NCI-H2227 (cell line): ENCODE data around the gene VKORC1L1.
"Not testable (repeated sequence)": the region's sequence is repeated elsewhere in the genome, so short reads cannot be mapped to it uniquely, and the experiment has no call there.

Experiments used
- DNase-seq: peaks from one replicate; lab custom pipeline; 2025; ENCODE audit not compliant: unreplicated experiment; lab: John Stamatoyannopoulos, UW

The VKORC1L1 gene

DNA sequence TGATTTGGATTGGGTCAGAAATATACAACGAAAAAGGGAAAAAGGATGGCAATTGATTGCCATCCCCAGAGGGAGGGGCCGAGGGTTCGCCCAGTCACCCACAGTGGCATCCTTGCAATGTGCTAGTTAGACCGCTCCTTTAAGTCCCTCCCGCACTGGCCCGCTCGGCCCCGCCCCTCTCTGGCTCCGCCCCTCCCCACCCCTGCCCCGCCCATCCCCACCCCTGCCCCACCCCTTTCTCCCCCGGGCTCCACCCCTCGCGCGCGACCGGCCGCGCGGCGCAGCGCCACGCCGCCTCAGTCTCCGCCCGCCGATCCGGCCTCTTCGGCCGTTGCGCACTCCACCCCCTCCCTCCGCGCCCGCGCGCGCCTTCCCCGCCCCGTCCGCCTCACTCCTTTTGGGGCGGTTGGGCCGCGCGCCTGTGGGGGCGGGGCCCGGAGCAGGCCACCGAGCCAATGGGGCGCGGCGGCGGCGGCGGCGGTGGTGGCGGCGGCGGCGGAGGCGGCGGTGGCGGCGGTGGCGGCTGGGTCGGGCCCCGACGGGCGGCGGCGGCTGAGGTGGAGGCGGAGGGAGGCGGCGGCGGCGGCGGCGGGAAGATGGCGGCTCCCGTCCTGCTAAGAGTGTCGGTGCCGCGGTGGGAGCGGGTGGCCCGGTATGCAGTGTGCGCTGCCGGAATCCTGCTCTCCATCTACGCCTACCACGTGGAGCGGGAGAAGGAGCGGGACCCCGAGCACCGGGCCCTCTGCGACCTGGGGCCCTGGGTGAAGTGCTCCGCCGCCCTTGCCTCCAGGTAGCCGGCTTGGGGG is at the start of gene VKORC1L1:
Gene VKORC1L1, plus strand, starts transcription at position 299 of the 806 bp plus-strand sequence. Its CDS starts 298 bp downstream, at position 597.
- peak; percentile 97 for DNase-seq

DNA sequence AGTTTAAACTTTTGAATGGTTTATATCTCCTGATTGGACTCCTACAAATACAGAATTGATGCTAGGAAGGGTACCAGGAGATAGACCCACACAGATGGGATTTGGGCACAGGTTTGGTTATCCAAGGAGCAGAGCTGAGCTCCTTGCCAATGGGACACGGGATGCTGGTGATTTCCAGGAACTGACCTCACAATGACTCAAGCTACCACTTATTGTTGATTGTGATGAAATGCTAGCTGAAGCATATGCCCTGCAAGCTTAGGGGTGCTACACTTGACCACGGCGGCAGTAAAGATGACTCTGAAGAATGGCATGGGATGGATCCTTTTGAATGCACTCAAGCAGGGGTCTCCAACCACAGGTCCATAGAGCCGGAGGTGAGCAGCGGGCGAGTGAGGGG is 45.5 kb upstream of the VKORC1L1 start:
- DNase-seq: no peak

DNA sequence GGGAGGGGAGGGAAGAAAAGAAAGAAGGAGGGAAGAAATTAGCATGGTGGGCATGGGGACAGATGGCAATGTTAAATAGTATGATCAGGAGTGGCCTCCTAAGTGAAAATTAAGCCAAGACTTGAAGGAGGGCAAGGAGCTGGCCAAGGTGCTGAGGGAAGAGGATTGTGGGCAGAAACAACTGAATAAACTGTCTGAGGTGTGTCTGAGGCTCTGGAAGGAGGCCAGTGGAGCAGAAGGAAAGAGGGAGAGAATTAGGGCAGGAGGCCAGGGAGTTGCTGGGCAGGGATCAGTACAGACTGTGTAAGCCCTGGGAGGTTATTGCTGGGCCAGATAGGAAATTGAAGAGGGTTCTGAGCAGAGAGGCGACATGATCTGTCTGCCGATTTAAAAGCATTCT is 40.6 kb upstream of the VKORC1L1 start:
- no peak for DNase-seq

DNA sequence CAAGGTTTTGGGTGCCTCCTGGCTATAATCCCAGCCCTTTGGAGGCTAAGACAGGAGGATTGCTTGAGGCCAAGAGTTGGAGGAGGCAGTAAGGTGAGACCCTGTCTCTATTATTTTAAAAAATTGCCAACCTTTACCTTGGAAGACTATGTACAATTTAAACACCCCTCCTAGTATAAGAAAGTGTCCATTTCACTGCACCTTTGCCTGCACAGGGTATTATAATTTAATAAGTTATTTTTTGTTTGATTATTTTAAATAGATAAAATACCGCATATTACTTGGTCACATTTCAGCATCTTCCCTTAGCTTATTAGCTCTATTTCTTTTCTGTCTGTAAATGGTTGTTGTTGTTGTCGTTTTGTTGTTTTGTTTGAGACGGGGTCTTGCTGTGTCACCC is 36.2 kb upstream of the VKORC1L1 start:
- DNase-seq: not testable (repeated sequence)

DNA sequence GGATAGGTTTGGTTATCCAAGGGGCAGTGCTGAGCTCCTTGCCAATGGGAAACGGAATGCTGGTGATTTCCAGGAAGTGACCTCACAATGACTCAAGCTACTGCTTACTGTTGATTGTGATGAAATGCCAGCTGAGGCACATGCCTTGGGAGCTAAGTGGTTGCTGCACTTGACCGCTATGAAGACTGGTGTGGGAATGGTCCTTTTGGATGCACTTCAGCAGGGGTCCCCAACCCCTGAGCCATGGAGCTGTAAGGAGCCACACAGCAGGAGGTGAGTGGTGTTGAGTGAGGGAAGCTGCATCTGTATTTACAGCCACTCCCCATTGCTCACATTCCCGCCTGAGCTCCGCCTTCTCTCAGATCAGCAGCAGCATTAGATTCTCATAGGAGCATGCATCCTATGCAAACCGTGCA is 35.3 kb upstream of the VKORC1L1 start:
- DNase-seq: not testable (repeated sequence)

DNA sequence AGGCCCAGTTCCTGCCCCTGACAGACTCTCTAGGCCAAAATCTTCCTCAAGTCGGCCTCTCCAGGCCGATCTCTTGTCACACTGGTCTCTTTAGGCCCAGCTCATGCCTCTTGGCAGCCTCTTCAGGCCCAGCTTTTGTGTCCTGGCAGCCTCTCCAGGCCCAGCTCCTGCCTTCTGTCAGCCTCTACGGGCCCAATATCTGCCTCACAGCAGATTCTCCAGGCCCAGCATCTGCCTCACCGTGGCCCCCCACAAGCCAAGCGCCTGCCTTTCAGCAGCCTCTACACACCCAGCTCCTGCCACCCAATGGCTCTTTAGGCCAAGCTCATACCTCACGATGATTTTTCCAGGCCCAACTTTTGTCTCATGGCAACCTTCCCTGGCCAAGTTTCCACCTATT is 33.0 kb upstream of the VKORC1L1 start:
- no peak for DNase-seq

DNA sequence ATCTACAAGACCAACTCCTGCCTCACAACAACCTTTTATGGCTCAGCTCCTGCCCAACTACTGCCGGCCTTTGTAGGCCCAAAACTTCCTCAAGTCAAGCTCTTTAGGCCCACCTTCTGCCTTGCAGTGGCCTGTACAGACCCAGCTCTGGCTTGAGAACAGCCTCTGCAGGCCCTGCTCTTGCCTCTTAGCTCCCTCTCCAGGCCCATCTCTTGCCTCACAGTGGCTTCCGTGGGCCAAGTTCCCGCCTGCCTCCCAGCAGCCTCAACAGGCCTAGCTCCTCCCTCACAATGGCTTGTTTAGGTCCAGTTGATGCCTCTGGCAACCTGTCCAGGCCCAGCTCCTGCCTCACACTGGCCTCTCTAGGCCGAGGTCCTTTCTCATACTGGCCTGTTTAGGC is 32.4 kb upstream of the VKORC1L1 start:
- DNase-seq: no peak

DNA sequence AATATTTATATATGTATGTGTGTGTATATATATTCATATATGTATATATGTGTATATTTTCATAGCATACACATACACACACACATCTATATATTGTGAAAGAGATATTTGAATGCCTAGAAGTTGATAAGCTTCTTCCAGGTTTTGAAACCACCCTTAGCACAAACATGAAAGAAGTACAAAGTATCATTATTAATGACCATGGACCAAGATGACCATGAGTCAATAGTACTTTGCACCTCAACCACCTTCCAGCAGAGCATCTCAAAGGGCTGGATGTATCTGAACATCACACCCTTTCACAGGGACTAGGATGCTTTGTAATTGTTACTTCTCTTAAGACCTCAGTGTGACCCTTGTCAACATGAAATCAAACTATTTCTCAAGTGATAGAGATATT is 29.3 kb upstream of the VKORC1L1 start:
- DNase-seq: not testable (repeated sequence)

DNA sequence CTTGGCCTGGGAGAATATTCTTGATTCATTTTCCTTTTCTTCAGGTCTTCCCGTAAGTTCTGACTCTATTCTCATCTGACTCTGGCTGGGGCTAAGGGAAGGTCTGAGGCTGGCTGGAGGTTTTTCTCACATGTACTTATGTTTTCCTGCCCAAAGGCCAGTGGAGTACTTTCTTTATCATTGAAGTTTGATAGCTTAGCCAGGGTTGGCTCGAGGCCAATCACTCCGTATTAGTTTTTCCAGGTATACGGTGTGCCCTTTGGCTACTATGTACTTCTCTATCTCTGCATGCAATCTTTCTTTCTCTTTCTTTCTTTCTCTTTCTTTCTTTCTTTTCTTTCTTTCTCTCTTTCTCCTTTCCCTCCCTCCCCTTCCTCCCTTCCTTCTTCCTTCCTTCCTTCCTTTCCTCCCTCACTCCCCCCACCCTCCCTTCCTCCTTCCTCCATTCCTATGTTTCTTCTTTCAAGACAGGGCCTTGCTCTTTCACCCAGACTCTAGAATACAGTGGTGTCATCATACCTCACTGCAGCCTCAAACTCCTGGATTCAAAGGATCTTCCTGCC is 26.8 kb upstream of the VKORC1L1 start:
- no peak for DNase-seq

DNA sequence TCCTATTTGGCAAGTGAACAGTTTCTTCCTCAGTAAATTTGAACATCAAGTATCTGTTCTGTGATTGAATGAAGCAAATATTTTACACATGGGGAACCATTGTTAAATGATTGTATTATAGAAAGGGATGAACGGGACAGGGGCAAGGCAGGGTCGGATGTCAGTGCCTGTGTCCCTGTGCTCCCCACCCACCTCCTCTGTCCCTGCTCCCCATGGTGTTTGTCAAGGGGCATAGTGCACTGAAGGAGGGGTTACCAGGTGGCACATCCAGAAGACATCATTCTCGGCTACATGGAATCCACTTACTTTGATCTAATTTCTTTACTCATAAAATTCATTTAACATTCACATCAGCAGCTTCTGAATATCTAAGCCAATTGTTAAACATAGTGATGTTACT is 19.4 kb upstream of the VKORC1L1 start:
- not testable (repeated sequence) for DNase-seq

DNA sequence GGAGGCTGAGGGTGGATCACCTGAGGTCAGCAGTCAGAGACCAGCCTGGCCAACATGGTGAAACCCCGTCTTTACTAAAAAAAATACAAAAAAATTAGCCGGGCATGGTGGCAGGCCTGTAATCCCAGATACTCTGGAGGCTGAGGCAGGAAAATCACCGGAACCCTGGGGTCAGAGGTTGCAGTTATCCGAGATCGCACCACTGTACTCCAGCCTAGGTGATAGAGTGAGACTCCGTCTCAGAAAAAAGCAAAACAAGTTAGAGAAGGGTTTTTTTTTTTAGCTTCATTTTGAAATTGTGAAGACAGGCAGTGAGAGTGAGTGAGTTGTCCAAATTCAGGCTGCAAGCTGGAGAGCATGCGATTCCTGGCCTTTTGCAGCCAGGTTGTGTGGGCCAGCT is 19.0 kb upstream of the VKORC1L1 start:
- DNase-seq: not testable (repeated sequence)

DNA sequence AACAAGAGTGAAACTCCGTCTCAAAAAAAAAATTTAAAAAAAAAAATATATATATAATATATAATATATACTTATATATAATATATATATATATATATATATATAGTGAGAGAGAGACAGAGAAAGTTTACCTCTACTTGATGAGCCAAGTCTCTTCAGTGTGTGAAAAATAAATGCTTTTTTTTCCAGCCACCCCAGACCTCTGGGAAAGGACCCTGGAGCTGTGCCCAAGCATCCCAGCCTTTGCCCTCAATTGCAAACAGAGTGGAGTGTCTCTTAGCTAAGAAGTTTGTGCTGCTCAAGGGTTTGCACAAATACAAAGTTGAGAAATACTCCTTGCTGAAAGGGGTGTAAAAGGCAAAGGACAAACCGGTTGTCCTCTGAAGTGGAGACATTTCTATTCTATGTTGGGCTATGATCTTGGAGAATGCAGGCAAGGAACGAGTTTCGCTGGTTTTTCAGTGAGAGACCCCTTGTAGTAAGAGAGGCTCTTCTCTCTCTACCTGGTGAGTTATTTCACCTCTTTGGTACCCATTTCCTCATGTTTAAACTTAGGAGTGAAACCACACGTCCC is 15.5 kb upstream of the VKORC1L1 start:
- not testable (repeated sequence) for DNase-seq

DNA sequence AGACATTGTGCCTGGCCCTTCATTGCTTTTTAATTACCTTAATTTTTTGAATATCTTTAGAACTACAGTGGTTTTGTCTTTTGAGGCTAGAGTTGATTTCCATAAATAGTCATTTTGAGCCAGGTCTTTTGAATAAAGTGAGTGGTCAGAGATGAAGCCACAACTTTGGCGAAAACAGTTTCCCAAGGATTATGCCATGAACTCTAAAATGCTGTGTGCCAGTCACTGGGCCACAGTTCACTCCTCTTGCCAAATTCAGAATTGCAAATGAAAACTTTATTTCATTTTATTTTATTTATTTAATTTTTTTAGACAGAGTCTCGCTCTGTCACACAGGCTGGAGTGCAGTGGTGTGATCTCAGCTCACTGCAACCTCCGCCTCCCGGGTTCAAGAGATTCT is 14.2 kb upstream of the VKORC1L1 start:
- DNase-seq: not testable (repeated sequence)

DNA sequence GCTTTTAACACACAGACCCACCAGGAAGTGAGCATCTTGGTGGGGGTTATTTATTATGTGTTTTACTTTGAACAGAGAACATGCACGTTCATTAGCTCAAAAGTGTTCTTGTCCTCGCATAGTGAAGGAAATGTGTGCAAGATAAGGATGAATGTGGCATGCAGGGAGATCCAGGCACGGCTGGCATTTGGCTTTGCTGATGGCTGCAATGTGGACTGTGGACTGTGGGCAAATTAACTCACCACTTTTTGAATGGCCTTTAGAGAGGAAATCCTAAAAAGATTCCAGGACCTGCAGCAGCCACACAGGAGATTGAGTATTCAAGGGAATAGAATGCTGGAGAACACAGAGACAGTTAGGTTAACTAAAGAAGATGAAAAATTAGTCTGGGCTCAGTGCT is 6.6 kb upstream of the VKORC1L1 start:
- DNase-seq: not testable (repeated sequence)

DNA sequence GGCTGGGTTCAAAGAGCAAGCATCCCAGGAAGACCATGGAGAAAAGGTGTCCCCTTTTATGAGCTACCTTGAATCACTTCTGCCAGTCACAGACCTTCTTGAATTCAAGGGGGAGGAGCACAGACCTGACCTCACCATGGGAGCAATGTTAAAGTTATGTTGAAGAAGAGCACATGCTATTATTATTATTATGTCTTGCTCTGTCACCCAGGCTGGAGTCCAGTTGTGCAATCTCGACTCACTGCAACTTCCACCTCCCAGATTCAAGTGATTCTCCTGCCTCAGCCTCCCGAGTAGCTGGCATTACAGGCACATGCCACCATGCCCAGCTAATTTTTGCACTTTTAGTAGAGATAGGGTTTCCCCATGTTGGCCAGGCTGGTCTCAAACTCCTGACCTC is 5.2 kb upstream of the VKORC1L1 start:
- not testable (repeated sequence) for DNase-seq

DNA sequence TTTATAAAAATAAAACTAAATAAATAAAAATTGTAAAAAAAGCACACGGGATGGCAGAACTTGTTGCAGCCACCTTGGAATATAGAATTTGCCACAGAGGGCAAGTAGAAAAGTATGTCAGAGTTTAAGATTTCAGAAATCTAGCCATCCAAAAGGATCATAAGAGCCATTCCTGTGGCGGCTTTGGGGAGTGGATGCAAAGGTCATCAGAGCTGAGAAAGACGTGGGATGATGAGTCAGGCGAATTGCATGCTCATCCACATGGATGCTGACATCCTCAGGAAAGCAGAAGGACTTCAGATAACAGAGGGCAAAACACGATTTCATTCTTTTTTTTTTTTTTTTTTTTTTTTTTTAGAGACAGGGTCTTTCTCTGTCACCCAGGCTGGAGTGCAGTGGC is 3.6 kb upstream of the VKORC1L1 start:
- not testable (repeated sequence) for DNase-seq

DNA sequence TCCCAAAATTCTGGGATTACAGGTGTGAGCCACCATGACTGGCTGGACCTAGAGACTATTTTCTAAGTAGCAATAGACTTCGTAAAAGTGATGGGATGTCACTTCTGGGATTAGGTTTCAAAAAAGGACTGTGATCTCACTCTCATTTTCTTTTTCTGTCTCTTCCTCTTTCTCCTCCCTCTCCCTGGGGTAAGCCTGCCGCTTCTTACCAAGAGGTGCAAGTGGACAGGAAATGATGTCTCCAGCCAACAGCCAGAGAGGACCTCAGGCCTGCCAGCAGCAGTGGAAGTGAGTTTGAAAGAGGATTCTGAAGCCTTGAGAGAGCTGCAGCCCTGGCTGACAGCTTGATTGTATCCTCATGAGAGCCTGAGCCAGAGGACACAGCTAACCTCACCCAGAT is 1.4 kb upstream of the VKORC1L1 start:
- DNase-seq: not testable (repeated sequence)

DNA sequence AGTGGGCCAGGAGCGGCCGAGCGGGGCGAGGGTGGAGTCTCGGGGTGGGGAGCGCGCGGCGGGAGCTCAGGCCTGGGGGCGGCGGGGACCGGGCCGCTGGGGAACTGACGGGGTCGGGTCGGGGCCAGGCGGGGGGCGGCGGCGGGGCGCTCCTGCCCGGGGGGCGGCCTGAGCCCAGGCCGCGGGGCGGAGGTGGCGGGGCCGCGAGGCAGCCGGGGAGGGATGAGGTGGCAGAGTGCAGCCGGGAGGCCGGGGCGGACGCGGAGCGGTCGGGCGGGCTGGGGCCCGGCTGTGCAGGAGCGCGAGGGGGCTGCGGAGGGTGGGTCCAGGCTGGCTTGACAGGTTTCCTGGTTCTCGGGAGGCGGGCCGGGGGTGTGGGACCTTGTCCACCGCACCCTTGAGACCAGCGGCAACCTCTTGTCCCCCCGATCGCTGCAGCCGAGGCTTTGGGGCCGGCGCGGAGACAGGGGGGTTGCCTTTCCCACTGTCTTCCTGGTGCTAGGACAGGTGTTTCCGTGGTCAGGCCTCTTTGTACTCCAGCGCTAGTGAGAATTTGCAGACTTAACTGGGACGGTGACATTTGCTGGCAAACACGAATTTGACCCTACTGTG is 814 bp downstream of the VKORC1L1 start:
- peak; percentile 31 for DNase-seq

DNA sequence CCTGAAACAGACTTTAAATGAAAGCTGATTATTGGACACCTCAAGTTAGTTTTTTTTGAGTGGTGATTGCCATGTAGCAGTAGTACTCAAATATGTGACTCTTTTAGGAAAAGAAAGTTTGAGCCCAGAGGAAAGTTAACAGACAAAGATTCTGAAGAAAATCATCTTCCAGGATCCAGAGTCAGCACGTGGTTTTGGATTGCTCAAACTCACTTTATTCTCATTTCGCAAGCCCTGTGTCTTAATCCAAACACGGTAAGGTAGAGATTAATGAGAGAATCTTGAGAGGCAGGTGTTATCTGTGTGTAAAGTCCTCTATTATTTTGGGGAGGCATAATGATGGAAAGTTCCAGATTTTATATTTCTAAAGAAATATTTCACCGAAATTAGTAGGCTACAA is 2.8 kb downstream of the VKORC1L1 start:
- not testable (repeated sequence) for DNase-seq

DNA sequence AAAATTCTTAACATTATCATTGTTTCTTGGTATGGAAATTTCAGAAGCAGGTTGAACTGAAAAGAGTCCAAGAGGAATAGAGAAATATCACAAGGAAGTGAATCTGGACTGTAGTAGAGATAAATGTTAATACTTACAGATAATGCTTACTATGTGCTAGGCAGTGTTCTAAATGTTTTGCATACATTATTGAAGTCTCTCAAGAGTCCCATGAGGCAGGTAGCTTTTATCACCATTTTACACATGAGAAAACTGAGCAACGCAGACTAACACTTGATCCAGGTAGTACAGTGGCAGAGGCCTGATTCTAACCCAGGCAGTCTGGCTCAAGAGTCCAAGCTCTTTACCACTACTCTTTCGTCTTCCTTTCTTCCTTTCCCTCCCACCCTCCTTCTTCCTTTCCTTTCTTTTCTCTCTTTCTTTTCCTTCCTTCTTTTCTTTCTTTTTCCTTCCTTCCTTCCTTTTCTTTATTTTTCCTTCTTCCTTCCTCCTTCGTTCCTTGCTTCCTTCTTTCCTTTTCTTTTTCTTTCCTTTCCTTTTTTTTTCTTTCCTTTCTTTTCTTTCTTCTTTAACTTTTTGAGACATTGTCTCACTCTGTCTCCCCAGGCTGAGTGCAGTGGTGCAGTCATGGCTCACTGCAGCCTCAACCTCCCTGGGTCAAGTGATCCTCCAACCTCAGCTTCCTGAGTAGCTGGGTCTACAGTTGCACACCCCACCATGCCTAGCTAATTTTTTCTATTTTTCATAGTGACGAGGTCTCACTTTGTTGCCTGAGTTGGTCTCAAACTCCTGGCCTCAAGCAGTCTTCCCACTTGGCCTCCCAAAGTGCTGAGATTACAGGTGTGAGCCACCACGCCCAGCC is 6.6 kb downstream of the VKORC1L1 start:
- DNase-seq: not testable (repeated sequence)

DNA sequence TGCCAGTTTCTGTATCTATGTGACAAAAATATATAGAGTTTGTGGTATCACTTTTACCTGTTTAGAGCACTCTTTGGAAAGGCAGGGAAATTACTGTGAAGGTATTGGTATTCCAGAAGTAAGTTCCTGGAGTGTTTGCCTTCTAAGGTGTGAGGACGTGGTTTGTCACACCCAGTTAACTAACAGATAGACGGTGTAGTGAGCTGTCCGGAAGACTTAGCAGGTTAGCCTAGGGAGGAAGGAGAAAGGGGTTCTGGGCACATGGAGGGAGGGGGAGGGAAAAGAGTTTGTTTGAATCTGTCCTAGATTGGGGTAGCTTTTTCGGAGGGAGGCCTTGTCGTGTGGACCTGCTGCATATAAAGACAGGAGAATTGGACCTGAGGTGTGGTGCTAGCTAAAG is 7.4 kb downstream of the VKORC1L1 start:
- not testable (repeated sequence) for DNase-seq
